Fibroblast of villous mesenchyme (primary cell): ENCODE measurements around the gene NCAPH2. TPM values are rescaled to one million over a fixed set of nuclear protein-coding genes. Genes with fewer than 3 reads are reported as not detected.

ENCODE experiments used
- DNase-seq: peaks from one replicate; pipeline ENCODE4 v3.0.0-alpha.2; 2010; ENCODE audit warnings: low read depth
- H3K4me3 ChIP-seq: 2 replicates; pipeline ENCODE4 v1.5.1; 2011; ENCODE audit warnings: low read depth, mild to moderate bottlenecking, low read length
- total RNA-seq: library from RNA; depleted of rRNA; stranded (reverse); fragments of >200 nt; gene quantifications from 2 replicates; pipeline ENCODE4 v1.2.3, GENCODE V29; 2012
- TF ChIP-seq, protein P1 (sequence below): IDR thresholded peaks from 2 replicates; pipeline ENCODE4 v1.5.1; 2012; ENCODE audit warnings: low read depth, mild to moderate bottlenecking, low read length; ENCODE audit not compliant: insufficient read depth

The NCAPH2 gene
- total RNA-seq, 1 donor: 27.2 TPM

DNA sequence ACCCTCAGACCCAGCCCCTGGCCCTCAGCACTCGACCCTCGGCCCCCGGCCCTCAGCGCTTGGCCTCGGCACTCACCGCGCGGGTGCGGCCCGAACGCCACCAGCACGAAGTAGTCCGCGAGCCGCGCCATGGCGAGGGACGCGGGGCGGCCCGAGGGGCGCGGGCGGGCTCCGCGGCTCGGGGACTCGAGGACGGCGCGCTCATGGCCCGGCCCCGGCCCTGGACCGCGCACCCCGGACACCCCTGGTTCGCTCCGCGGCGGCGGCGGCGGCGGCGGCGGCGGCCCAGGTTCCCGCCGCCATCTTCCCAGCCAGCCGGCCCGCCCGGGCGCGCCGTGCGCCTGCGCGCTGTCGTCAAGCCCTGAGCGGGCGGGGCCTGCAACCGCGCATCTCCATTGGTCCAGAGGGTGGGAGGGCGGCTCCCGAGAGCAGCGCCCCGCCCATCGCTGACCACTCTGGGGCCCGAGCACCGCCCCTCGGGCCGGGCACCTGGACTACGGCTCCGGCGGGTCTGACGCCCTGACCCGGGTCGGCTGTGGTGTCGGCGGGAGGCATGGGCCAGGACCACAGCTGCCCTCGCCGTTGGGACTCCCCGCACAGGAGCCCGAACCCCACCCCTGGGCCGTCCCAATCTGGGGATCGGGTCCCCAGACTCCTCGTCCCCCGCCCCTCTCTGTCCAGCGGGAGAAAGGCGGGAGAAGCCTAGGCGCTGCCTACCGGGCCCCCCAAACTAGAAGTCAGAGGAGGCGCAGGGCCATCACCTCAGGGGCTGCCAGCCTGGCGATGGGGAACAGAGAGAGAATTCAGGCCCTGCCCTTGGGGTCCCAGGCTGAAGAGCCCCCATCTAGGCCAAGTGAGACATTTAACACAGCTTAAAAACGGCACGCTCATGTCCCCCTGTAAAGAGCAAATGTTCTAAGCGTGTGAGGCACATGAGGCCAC, 33.0 kb upstream of the NCAPH2 start, which contains the start of gene SBF1:
Gene SBF1 (minus strand): TSS at position 326 of the 942 bp plus-strand sequence. CDS start 195 bp downstream, at position 131.
- TF ChIP-seq, protein P1, sequence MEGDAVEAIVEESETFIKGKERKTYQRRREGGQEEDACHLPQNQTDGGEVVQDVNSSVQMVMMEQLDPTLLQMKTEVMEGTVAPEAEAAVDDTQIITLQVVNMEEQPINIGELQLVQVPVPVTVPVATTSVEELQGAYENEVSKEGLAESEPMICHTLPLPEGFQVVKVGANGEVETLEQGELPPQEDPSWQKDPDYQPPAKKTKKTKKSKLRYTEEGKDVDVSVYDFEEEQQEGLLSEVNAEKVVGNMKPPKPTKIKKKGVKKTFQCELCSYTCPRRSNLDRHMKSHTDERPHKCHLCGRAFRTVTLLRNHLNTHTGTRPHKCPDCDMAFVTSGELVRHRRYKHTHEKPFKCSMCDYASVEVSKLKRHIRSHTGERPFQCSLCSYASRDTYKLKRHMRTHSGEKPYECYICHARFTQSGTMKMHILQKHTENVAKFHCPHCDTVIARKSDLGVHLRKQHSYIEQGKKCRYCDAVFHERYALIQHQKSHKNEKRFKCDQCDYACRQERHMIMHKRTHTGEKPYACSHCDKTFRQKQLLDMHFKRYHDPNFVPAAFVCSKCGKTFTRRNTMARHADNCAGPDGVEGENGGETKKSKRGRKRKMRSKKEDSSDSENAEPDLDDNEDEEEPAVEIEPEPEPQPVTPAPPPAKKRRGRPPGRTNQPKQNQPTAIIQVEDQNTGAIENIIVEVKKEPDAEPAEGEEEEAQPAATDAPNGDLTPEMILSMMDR: no peak
- DNase-seq: peak; percentile 88

DNA sequence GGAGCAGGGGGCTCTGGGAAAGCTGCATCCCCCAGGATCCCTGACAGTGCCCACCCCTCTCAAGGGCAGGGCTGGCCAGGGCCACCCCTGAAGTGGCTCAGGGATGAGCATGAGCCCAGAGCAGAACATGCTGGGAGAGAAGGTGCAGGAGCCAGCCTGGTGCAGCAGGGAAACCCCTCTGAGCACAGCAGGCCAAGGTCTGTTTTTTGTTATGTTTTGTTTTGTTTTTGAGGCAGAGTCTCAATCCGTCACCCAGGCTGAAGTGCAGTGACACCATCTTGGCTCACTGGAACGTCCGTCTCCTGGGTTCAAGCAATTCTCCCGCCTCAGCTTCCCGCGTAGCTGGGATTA, 32.4 kb upstream of the NCAPH2 start:
- TF ChIP-seq, protein P1: no peak
- no peak for DNase-seq
- H3K4me3 ChIP-seq: no peak overlapping the region

More for the DNA sequence above, 33.0 kb upstream of the NCAPH2 start, which contains the start of gene SBF1:
- H3K4me3 ChIP-seq: peak within 1 kb of the TSS; percentile 65

DNA sequence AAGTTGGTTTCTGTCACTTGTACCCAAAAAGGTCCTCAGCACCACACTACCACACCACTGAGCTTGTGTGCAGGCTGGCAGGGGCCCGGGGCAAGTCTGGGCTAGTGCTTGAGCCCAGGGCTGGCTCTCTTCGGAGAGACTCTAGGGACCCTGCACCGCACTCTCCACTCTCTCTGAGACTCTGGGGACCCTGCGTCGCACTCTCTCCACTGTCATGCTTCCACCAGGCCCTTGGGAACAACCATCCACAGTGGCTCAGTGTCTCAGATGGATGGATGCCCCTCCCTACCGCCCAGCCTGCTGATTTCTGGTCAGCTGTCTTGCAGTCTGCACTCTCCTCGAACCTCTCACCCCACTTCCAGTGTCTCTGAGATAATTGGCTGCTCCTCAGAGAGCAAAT, 31.2 kb upstream of the NCAPH2 start:
- TF ChIP-seq, protein P1: no peak
- no peak for DNase-seq

DNA sequence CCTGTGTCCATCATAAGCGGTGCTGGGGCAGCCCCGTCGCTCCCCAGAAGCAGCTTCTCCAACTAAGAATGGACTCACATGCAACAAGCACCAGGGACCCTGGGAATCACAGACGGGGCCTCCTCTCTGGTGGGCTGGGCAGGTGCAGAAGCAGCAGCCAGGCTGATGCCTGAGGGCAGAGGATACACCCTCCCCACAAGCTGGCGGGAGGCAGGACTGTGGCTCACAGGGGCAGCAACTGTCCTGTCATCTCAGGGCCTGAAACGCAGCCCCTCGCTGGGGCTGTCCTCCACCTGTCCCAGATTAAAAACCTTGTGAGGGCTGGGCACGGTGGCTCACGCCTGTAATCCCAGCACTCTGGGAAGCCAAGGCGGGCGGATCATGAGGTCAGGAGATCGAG, 30.1 kb upstream of the NCAPH2 start:
- DNase-seq: no peak
- TF ChIP-seq, protein P1: no peak
- no peak overlapping the region for H3K4me3 ChIP-seq

More for the DNA sequence above, 31.2 kb upstream of the NCAPH2 start:
- no peak overlapping the region for H3K4me3 ChIP-seq

DNA sequence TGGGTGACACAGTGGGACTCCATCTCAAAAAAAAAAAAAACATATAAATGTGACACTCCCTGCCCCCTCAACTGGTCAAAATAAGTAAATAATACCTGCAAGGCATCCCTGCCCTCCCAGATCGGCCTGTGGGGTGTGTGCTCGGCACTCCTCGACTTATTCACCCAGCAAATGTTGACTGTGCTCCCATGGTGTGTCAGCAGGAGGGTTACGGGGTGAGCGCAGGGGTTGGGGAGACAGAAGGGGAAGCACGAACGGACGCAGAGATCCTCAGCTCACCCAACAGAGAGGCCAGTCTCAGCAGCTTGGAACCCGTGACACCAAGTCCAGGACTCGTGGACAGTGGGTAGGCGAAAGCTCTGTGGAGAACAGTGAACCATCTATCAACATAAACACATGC, 28.3 kb upstream of the NCAPH2 start:
- no peak for DNase-seq
- H3K4me3 ChIP-seq: no peak overlapping the region
- TF ChIP-seq, protein P1: no peak

DNA sequence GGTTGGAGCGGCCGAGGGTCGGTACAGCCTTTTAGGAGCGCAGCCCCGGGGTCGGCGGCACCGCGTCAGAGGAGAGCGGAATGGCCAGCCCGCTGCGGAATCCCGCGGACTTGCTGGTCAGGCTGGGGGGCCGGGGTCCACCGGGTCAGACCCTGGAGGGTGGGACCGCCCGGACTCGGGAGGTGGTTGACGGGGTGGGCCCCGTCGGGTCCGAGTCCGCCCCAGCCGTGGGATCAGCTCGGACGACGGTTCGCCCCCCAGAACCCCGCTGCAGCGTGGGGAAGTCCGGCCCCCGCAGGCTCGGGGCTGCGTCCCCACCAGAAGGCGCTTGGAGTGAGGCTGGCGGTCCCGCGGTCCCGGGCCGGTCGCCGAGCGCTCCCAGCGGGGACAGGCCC, 27.0 kb upstream of the NCAPH2 start:
- TF ChIP-seq, protein P1: no peak
- no peak for DNase-seq
- H3K4me3 ChIP-seq: peak overlapping the region; percentile 81
